Activated naive CD8-positive, alpha-beta T cell (primary cell): ENCODE results near the gene UBL4A.
"Not testable (repeated sequence)": the region's sequence is repeated elsewhere in the genome, so short reads cannot be mapped to it uniquely, and the experiment has no call there.

Experiments
- H3K27ac Mint-ChIP-seq: one replicate; pipeline ENCODE4 v1.8.0; 2021; ENCODE audit warnings: mixed read lengths
- H3K27me3 Mint-ChIP-seq: one replicate; pipeline ENCODE4 v1.8.0; 2021; ENCODE audit warnings: mixed read lengths
- H3K36me3 Mint-ChIP-seq: one replicate; pipeline ENCODE4 v1.8.0; 2021; ENCODE audit warnings: mixed read lengths
- H3K4me1 Mint-ChIP-seq: one replicate; pipeline ENCODE4 v1.8.0; 2021; ENCODE audit warnings: low read depth, mixed read lengths
- H3K4me3 Mint-ChIP-seq: one replicate; pipeline ENCODE4 v1.8.0; 2021; ENCODE audit warnings: mild to moderate bottlenecking, mixed read lengths
- H3K9me3 Mint-ChIP-seq: one replicate; pipeline ENCODE4 v1.8.0; 2021; ENCODE audit warnings: low read depth, mixed read lengths

Gene UBL4A

GRCh38 chrX:154515090-154515965 lies 28.9 kb upstream of the UBL4A start:
- Mint-ChIP-seq H3K4me1 (peaks cover 28% of the 10 kb centered on the region), H3K9me3 (no peaks in the 10 kb centered on the region), H3K27me3 (no peaks in the 10 kb centered on the region), H3K4me3 (peak overlapping the region; percentile 87), H3K36me3 (no peaks in the 10 kb centered on the region), H3K27ac (peak overlapping the region; percentile 88)

- peak overlapping the region; percentile 72 for H3K27ac Mint-ChIP-seq
- H3K4me3 Mint-ChIP-seq: peak overlapping the region; percentile 51
- no peaks in the 10 kb centered on the region for H3K9me3 Mint-ChIP-seq
- peaks cover 4% of the 10 kb centered on the region for H3K36me3 Mint-ChIP-seq
- no peaks in the 10 kb centered on the region for H3K27me3 Mint-ChIP-seq
- peaks cover 28% of the 10 kb centered on the region for H3K4me1 Mint-ChIP-seq
Observed at GRCh38 chrX:154513716-154514115, 27.3 kb upstream of the UBL4A start.

- Mint-ChIP-seq H3K4me3 (no peak overlapping the region), H3K27me3 (no peaks in the 10 kb centered on the region)
Observed at GRCh38 chrX:154512879-154513553, 26.6 kb upstream of the UBL4A start.

GRCh38 chrX:154511761-154512160 lies 25.3 kb upstream of the UBL4A start:
- H3K4me1 Mint-ChIP-seq: peaks cover 25% of the 10 kb centered on the region
- H3K4me3 Mint-ChIP-seq: peak overlapping the region; percentile 23
- no peaks in the 10 kb centered on the region for H3K27me3 Mint-ChIP-seq
- H3K36me3 Mint-ChIP-seq: peaks cover 4% of the 10 kb centered on the region
- H3K27ac Mint-ChIP-seq: peak overlapping the region; percentile 86
- H3K9me3 Mint-ChIP-seq: no peaks in the 10 kb centered on the region

More at GRCh38 chrX:154512879-154513553, 26.6 kb upstream of the UBL4A start:
- H3K9me3 Mint-ChIP-seq: no peaks in the 10 kb centered on the region
- H3K4me1 Mint-ChIP-seq: peaks cover 28% of the 10 kb centered on the region
- H3K36me3 Mint-ChIP-seq: peaks cover 4% of the 10 kb centered on the region
- no peak overlapping the region for H3K27ac Mint-ChIP-seq

GRCh38 chrX:154509455-154509854 lies 23.0 kb upstream of the UBL4A start:
- Mint-ChIP-seq H3K4me3 (no peak overlapping the region), H3K36me3 (peaks cover 4% of the 10 kb centered on the region), H3K27ac (no peak overlapping the region), H3K27me3 (no peaks in the 10 kb centered on the region), H3K9me3 (no peaks in the 10 kb centered on the region), H3K4me1 (peaks cover 19% of the 10 kb centered on the region)

- no peak overlapping the region for H3K4me3 Mint-ChIP-seq
- no peaks in the 10 kb centered on the region for H3K9me3 Mint-ChIP-seq
- peaks cover 4% of the 10 kb centered on the region for H3K36me3 Mint-ChIP-seq
- peaks cover 13% of the 10 kb centered on the region for H3K4me1 Mint-ChIP-seq
- H3K27ac Mint-ChIP-seq: no peak overlapping the region
- H3K27me3 Mint-ChIP-seq: no peaks in the 10 kb centered on the region
Observed at GRCh38 chrX:154508384-154508745, 21.9 kb upstream of the UBL4A start.

- H3K27me3 Mint-ChIP-seq: no peaks in the 10 kb centered on the region
- no peak overlapping the region for H3K4me3 Mint-ChIP-seq
- peaks cover 13% of the 10 kb centered on the region for H3K4me1 Mint-ChIP-seq
- no peaks in the 10 kb centered on the region for H3K9me3 Mint-ChIP-seq
- peaks cover 4% of the 10 kb centered on the region for H3K36me3 Mint-ChIP-seq
- H3K27ac Mint-ChIP-seq: no peak overlapping the region
Observed at GRCh38 chrX:154507673-154508383, 21.4 kb upstream of the UBL4A start.

- Mint-ChIP-seq H3K36me3 (peaks cover 4% of the 10 kb centered on the region), H3K4me1 (peaks cover 9% of the 10 kb centered on the region), H3K4me3 (no peak overlapping the region), H3K9me3 (no peaks in the 10 kb centered on the region), H3K27ac (no peak overlapping the region), H3K27me3 (no peaks in the 10 kb centered on the region)
Observed at GRCh38 chrX:154506483-154507332, 20.3 kb upstream of the UBL4A start.

- peaks cover 4% of the 10 kb centered on the region for H3K36me3 Mint-ChIP-seq
- H3K27me3 Mint-ChIP-seq: no peaks in the 10 kb centered on the region
- no peaks in the 10 kb centered on the region for H3K9me3 Mint-ChIP-seq
- no peak overlapping the region for H3K27ac Mint-ChIP-seq
- peaks cover under 1% of the 10 kb centered on the region for H3K4me1 Mint-ChIP-seq
- no peak overlapping the region for H3K4me3 Mint-ChIP-seq
Observed at GRCh38 chrX:154505734-154506133, 19.3 kb upstream of the UBL4A start.

GRCh38 chrX:154502989-154503388 lies 16.6 kb upstream of the UBL4A start:
- H3K27me3 Mint-ChIP-seq: no peaks in the 10 kb centered on the region
- no peak overlapping the region for H3K27ac Mint-ChIP-seq
- H3K36me3 Mint-ChIP-seq: no peaks in the 10 kb centered on the region
- no peaks in the 10 kb centered on the region for H3K9me3 Mint-ChIP-seq
- no peak overlapping the region for H3K4me3 Mint-ChIP-seq
- H3K4me1 Mint-ChIP-seq: no peaks in the 10 kb centered on the region

GRCh38 chrX:154502098-154502497 lies 15.7 kb upstream of the UBL4A start:
- no peak overlapping the region for H3K27ac Mint-ChIP-seq
- no peaks in the 10 kb centered on the region for H3K27me3 Mint-ChIP-seq
- no peaks in the 10 kb centered on the region for H3K9me3 Mint-ChIP-seq
- H3K4me3 Mint-ChIP-seq: no peak overlapping the region
- H3K4me1 Mint-ChIP-seq: no peaks in the 10 kb centered on the region
- H3K36me3 Mint-ChIP-seq: no peaks in the 10 kb centered on the region

- H3K4me3 Mint-ChIP-seq, H3K27ac Mint-ChIP-seq, H3K36me3 Mint-ChIP-seq, H3K27me3 Mint-ChIP-seq, H3K4me1 Mint-ChIP-seq, H3K9me3 Mint-ChIP-seq: not testable (repeated sequence)
Observed at GRCh38 chrX:154501423-154501822, 15.0 kb upstream of the UBL4A start.

- H3K36me3 Mint-ChIP-seq, H3K27me3 Mint-ChIP-seq, H3K4me3 Mint-ChIP-seq, H3K9me3 Mint-ChIP-seq, H3K4me1 Mint-ChIP-seq, H3K27ac Mint-ChIP-seq: not testable (repeated sequence)
Observed at GRCh38 chrX:154496591-154497137, 10.2 kb upstream of the UBL4A start.

- H3K4me3 Mint-ChIP-seq: no peak overlapping the region
- no peaks in the 10 kb centered on the region for H3K27me3 Mint-ChIP-seq
- H3K9me3 Mint-ChIP-seq: no peaks in the 10 kb centered on the region
- no peaks in the 10 kb centered on the region for H3K36me3 Mint-ChIP-seq
- no peaks in the 10 kb centered on the region for H3K4me1 Mint-ChIP-seq
- no peak overlapping the region for H3K27ac Mint-ChIP-seq
Observed at GRCh38 chrX:154495472-154495922, 9.1 kb upstream of the UBL4A start.
